ENCODE measurements around the gene SMAD7. TPM values are rescaled to one million over a fixed set of nuclear protein-coding genes. Genes with fewer than 3 reads are reported as not detected.

SMAD7 gene
- total RNA-seq, 1 donor from 2014 or later = 77.6 TPM

DNA sequence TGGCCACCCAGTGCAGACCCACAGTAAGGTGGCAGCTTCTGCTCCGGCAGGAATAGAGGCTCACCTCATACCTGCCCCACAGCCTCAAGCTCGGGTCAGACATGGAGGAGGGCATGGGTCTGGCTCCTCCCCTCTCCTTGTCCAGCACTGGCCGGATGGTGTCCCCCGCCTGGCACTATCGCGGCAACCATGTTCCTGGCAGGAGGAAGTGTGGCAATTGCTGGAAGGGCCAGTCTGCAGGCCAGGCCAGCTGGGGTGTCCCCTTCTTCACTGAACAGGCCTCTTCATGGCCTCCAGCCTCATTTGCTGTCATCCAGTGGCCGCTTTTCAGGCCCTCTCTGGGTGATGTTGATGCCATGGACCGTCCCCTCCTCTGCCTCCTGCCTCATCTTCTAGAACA lies 41.4 kb upstream of the SMAD7 start:
- DNase-seq (ENCODE audit: low spot score in 2 of 2, unreplicated experiment in 2 of 2) = no peak
- no peak overlapping the region for H3K4me3 Mint-ChIP-seq
- TF ChIP-seq, protein P1, sequence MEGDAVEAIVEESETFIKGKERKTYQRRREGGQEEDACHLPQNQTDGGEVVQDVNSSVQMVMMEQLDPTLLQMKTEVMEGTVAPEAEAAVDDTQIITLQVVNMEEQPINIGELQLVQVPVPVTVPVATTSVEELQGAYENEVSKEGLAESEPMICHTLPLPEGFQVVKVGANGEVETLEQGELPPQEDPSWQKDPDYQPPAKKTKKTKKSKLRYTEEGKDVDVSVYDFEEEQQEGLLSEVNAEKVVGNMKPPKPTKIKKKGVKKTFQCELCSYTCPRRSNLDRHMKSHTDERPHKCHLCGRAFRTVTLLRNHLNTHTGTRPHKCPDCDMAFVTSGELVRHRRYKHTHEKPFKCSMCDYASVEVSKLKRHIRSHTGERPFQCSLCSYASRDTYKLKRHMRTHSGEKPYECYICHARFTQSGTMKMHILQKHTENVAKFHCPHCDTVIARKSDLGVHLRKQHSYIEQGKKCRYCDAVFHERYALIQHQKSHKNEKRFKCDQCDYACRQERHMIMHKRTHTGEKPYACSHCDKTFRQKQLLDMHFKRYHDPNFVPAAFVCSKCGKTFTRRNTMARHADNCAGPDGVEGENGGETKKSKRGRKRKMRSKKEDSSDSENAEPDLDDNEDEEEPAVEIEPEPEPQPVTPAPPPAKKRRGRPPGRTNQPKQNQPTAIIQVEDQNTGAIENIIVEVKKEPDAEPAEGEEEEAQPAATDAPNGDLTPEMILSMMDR (IDR thresholded peaks at IDR 0.05; ENCODE audit: unreplicated experiment) = no peak
- peaks cover 65% of the 10 kb centered on the region for H3K4me1 Mint-ChIP-seq
- H3K27ac Mint-ChIP-seq = peak overlapping the region; percentile 35
- no peaks in the 10 kb centered on the region for H3K9me3 Mint-ChIP-seq
- H3K27me3 Mint-ChIP-seq (ENCODE audit: low read depth) = no peaks in the 10 kb centered on the region
- H3K36me3 Mint-ChIP-seq = no peaks in the 10 kb centered on the region

GRCh38 chr18:48991676-48992075 lies 40.9 kb upstream of the SMAD7 start:
- Mint-ChIP-seq H3K27me3 (ENCODE audit: low read depth) (no peaks in the 10 kb centered on the region), H3K4me1 (peaks cover 61% of the 10 kb centered on the region), H3K4me3 (no peak overlapping the region), H3K27ac (peak overlapping the region; percentile 66), H3K9me3 (no peaks in the 10 kb centered on the region), H3K36me3 (no peaks in the 10 kb centered on the region)
- DNase-seq (ENCODE audit: low spot score in 2 of 2, unreplicated experiment in 2 of 2) = no peak
- TF ChIP-seq, protein P1 (IDR thresholded peaks at IDR 0.05; ENCODE audit: unreplicated experiment) = no peak

DNA sequence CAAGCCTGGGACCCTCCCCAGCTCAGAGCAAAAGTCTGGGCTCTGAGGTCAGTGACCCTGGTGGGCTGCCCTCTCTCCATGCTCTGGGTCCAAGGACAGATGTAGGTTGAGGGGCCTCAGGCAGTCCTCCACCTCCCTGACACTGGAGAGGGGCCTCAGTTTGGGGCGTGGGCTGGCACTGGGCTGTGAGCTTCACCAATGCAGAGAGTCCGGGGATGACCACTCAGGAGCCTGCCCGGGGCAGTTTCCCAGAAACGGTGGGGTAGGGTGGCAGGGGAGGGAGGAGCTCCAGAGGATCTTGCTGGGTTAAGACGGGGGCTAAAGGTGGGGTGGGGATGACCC lies 40.5 kb upstream of the SMAD7 start:
- Mint-ChIP-seq H3K9me3 (no peaks in the 10 kb centered on the region), H3K36me3 (no peaks in the 10 kb centered on the region), H3K27ac (peak overlapping the region; percentile 66), H3K4me1 (peaks cover 58% of the 10 kb centered on the region), H3K27me3 (ENCODE audit: low read depth) (no peaks in the 10 kb centered on the region), H3K4me3 (no peak overlapping the region)
- no peak for DNase-seq (ENCODE audit: low spot score in 2 of 2, unreplicated experiment in 2 of 2)
- TF ChIP-seq, protein P1 (IDR thresholded peaks at IDR 0.05; ENCODE audit: unreplicated experiment) = no peak

DNA sequence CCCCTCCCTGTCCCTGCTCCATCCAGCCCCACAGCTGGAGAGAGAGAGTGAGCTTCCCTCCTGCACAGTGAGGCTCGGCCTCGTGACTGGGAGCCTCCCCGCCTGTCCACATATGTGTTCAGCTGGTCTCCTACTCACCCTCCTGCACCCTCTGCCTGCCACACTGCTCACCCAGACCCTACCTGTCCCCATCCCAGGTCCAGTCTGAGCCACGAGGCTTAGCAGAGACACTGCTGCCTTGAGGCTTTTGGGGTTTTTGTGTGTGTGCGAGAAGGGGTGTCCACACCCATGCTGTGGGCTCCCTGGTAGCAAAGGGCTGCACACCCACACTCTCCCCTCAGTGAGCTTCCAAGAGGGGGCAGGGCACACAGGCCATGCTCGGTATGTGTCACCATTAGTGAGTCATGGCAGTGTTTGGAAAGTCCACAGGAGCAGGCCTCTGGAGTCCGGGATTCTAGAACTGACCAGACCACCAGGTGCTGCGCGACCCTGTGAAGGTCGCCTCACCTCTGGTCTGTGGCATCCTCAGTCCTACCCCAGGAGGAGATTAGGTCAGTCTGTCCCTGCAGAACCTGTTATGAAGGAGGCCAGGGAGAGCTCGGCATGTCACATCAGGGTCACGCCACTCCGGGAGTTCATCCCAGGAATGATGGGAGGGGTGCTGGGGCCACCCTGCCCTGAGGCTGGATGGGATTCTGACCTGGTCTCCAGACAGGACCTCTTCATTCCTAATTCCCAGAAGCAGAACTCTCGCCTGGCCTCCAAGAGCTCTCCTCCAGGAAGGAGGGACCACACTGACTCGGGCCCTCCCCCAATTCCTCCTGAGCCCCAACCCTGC lies 39.9 kb upstream of the SMAD7 start:
- Mint-ChIP-seq H3K4me3 (no peak overlapping the region), H3K36me3 (no peaks in the 10 kb centered on the region), H3K27me3 (ENCODE audit: low read depth) (no peaks in the 10 kb centered on the region), H3K9me3 (no peaks in the 10 kb centered on the region), H3K4me1 (peaks cover 58% of the 10 kb centered on the region), H3K27ac (peak overlapping the region; percentile 43)
- TF ChIP-seq, protein P1 (IDR thresholded peaks at IDR 0.05; ENCODE audit: unreplicated experiment) = no peak
- no peak for DNase-seq (ENCODE audit: low spot score in 2 of 2, unreplicated experiment in 2 of 2)

DNA sequence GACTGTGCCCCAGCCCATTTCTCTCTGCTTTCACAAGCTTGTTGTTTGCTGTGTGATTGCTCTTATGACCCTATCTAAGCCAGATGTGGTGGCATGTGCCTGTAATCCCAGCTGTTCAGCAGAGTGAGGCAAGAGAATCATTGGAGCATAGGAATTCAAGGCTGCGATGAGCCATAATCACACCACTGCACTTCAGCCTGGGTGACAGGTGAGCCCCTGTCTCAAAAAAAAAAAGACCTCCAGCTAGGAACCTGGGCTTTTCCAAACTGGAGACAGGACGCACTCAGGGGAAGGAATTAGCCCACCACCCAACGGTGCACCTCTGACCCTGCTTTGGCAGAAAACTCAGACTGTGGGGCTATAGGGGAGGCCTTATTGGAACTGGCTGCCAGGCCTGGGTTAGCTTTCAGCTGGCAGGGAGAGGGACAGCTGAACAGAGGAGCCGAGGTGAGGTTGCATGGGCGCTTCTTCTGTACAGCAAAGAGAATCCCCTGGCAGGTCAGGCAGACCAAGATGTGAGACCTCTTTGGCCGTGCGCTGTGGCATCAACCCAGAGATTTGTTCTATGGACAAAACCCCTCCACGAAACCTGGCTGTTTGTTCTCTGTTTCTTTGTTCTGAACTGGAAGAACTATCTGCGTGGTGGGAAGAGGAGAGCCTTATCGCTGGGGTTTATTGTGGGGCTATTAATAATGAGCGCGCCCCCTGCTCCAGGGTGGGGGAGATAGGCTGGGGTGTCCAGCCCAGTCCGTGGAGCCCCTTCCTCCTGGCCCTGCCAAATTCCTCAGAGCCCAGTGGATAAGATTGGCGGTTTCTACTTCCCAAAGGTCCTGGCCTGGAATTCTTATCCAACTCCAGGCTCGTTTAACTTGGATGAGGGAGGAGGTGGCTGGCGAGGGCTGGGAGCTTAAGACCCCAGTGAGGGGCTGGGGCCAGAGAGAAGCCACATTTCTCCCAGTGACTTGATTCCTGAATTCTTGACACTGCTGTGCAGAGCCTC lies 38.8 kb upstream of the SMAD7 start:
- Mint-ChIP-seq H3K9me3 (no peaks in the 10 kb centered on the region), H3K27ac (peak overlapping the region; percentile 87), H3K36me3 (no peaks in the 10 kb centered on the region), H3K4me1 (peaks cover 62% of the 10 kb centered on the region), H3K27me3 (ENCODE audit: low read depth) (no peaks in the 10 kb centered on the region), H3K4me3 (no peak overlapping the region)
- no peak for DNase-seq (ENCODE audit: low spot score in 2 of 2, unreplicated experiment in 2 of 2)
- TF ChIP-seq, protein P1 (IDR thresholded peaks at IDR 0.05; ENCODE audit: unreplicated experiment) = no peak

Data from mesothelial cell of epicardium (in vitro differentiated cells).